ENCODE measurements around the gene FRMD4B.

The FRMD4B gene

GRCh38 chr3:69321301-69322157 lies 64.4 kb downstream of the FRMD4B start:
- no peak for DNase-seq (ENCODE audit: low read depth in 1 of 2, low spot score in 1 of 2)
- Histone ChIP-seq H3K27ac (replicated peaks) (no peak overlapping the region), H3K27me3 (ENCODE audit: insufficient read depth, poor library complexity, severe bottlenecking) (no peaks in the 10 kb centered on the region), H3K4me3 (replicated peaks; ENCODE audit: insufficient read depth, low read length) (no peak overlapping the region)
- TF ChIP-seq SPI1 (IDR thresholded peaks at IDR 0.05; ENCODE audit: borderline replicate concordance, low read depth) (no peak), POLR2AphosphoS5 (IDR thresholded peaks at IDR 0.05; ENCODE audit: low read depth) (no peak), GABPA (IDR thresholded peaks at IDR 0.05; ENCODE audit: low read depth) (no peak)
- TF ChIP-seq, protein P1, sequence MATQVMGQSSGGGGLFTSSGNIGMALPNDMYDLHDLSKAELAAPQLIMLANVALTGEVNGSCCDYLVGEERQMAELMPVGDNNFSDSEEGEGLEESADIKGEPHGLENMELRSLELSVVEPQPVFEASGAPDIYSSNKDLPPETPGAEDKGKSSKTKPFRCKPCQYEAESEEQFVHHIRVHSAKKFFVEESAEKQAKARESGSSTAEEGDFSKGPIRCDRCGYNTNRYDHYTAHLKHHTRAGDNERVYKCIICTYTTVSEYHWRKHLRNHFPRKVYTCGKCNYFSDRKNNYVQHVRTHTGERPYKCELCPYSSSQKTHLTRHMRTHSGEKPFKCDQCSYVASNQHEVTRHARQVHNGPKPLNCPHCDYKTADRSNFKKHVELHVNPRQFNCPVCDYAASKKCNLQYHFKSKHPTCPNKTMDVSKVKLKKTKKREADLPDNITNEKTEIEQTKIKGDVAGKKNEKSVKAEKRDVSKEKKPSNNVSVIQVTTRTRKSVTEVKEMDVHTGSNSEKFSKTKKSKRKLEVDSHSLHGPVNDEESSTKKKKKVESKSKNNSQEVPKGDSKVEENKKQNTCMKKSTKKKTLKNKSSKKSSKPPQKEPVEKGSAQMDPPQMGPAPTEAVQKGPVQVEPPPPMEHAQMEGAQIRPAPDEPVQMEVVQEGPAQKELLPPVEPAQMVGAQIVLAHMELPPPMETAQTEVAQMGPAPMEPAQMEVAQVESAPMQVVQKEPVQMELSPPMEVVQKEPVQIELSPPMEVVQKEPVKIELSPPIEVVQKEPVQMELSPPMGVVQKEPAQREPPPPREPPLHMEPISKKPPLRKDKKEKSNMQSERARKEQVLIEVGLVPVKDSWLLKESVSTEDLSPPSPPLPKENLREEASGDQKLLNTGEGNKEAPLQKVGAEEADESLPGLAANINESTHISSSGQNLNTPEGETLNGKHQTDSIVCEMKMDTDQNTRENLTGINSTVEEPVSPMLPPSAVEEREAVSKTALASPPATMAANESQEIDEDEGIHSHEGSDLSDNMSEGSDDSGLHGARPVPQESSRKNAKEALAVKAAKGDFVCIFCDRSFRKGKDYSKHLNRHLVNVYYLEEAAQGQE (IDR thresholded peaks at IDR 0.05; ENCODE audit: insufficient replicate concordance, low read depth), result no peak
- TF ChIP-seq, protein P2, sequence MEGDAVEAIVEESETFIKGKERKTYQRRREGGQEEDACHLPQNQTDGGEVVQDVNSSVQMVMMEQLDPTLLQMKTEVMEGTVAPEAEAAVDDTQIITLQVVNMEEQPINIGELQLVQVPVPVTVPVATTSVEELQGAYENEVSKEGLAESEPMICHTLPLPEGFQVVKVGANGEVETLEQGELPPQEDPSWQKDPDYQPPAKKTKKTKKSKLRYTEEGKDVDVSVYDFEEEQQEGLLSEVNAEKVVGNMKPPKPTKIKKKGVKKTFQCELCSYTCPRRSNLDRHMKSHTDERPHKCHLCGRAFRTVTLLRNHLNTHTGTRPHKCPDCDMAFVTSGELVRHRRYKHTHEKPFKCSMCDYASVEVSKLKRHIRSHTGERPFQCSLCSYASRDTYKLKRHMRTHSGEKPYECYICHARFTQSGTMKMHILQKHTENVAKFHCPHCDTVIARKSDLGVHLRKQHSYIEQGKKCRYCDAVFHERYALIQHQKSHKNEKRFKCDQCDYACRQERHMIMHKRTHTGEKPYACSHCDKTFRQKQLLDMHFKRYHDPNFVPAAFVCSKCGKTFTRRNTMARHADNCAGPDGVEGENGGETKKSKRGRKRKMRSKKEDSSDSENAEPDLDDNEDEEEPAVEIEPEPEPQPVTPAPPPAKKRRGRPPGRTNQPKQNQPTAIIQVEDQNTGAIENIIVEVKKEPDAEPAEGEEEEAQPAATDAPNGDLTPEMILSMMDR (IDR thresholded peaks at IDR 0.05; ENCODE audit: insufficient read depth, low read length), result no peak

DNA sequence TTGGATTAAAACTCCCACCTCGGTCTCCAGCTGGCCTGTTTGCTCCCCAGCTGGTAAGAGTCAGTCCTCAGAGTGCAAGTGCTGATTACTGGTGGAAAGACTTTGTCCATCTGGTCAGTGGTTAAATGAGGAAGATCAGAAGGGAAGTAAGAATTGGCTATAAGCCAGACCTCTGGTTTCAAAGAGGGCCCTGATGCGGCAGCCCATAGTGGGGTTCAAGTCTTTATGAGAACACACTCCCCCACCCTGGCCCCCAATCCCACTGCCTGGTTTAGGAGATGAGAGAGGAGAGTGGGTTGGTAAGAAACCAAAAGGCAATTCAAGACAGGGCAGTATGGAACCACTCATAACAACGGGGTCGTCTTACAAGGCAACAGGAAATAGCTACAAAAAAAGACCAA lies 65.0 kb downstream of the FRMD4B start:
- H3K27me3 ChIP-seq (ENCODE audit: insufficient read depth, poor library complexity, severe bottlenecking), result no peaks in the 10 kb centered on the region
- TF ChIP-seq, protein P2 (IDR thresholded peaks at IDR 0.05; ENCODE audit: insufficient read depth, low read length), result no peak
- TF ChIP-seq POLR2AphosphoS5 (IDR thresholded peaks at IDR 0.05; ENCODE audit: low read depth) (peak; percentile 52; the same call in 1 of the 2 replicates), GABPA (IDR thresholded peaks at IDR 0.05; ENCODE audit: low read depth) (no peak), SPI1 (IDR thresholded peaks at IDR 0.05; ENCODE audit: borderline replicate concordance, low read depth) (peak; percentile 61; the same call in 1 of the 2 replicates)
- TF ChIP-seq, protein P1 (IDR thresholded peaks at IDR 0.05; ENCODE audit: insufficient replicate concordance, low read depth), result peak; percentile 50
- peak in 1 of 2 experiments; percentile 56 for DNase-seq (ENCODE audit: low read depth in 1 of 2, low spot score in 1 of 2)
- no peak overlapping the region for H3K27ac ChIP-seq (replicated peaks)
- no peak overlapping the region for H3K4me3 ChIP-seq (replicated peaks; ENCODE audit: insufficient read depth, low read length)

DNA sequence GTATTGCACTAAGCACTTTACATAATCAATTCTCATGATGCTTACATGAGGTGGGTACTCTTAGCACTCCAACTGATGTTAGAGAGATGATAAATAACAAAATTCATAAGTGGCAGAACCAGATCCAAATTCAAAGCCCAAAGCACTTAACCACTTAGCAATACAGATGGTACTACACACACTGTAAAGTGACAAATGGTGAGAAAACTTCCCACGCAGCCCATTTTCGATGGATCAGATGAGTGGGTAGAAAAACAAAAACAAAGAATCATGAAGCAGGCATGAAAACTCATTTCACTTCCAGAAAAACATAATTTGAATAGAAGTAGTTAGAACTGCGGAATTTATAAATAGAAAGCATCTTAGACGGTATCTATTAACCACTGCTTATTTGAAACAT lies 66.2 kb downstream of the FRMD4B start:
- DNase-seq (ENCODE audit: low read depth in 1 of 2, low spot score in 1 of 2), result no peak
- H3K4me3 ChIP-seq (replicated peaks; ENCODE audit: insufficient read depth, low read length), result no peak overlapping the region
- H3K27ac ChIP-seq (replicated peaks), result no peak overlapping the region
- no peak for TF ChIP-seq GABPA (IDR thresholded peaks at IDR 0.05; ENCODE audit: low read depth)
- no peak for TF ChIP-seq POLR2AphosphoS5 (IDR thresholded peaks at IDR 0.05; ENCODE audit: low read depth)
- no peak for TF ChIP-seq SPI1 (IDR thresholded peaks at IDR 0.05; ENCODE audit: borderline replicate concordance, low read depth)
- TF ChIP-seq, protein P1 (IDR thresholded peaks at IDR 0.05; ENCODE audit: insufficient replicate concordance, low read depth), result no peak
- TF ChIP-seq, protein P2 (IDR thresholded peaks at IDR 0.05; ENCODE audit: insufficient read depth, low read length), result no peak
- H3K27me3 ChIP-seq (ENCODE audit: insufficient read depth, poor library complexity, severe bottlenecking), result no peaks in the 10 kb centered on the region
